ENCODE measurements around the gene LASP1NB.

Gene LASP1NB

GRCh38 chr17:38881600-38882191 is 43.7 kb upstream of the LASP1NB start (continued):
- TF ChIP-seq CTCF (IDR thresholded peaks at IDR 0.05; ENCODE audit: control extremely low read depth in 1 of 3, insufficient read depth in 1 of 3, low read depth in 1 of 3, low read length in 3 of 3) (no peak), E2F6 (IDR thresholded peaks at IDR 0.05) (no peak), JUND (IDR thresholded peaks at IDR 0.05; ENCODE audit: low read length) (no peak)
